Panc1 (cell line): ENCODE data around the gene DLL3. TPM values are rescaled to one million over a fixed set of nuclear protein-coding genes. Genes with fewer than 3 reads are reported as not detected.

Source experiments
- ATAC-seq: fragments of 200-7000 bp; cut with Tn5 transposase; 2 replicates; pipeline ENCODE4 v1.9.1; 2020; ENCODE audit warnings: mild to moderate bottlenecking, moderate library complexity
- BruUV-seq: library from RNA; stranded (reverse); fragments of 400-500 nt; replicated peaks from 2 replicates; lab custom pipeline; 2021; lab: Mats Ljungman, UMichigan
- CTCF ChIA-PET: fragments of 300-600 bp; sonication (Branson Sonifier 250); formaldehyde crosslinking; loops from one replicate; lab custom pipeline; 2022; ENCODE audit warnings: antibody characterized with exemption; lab: Charles Lee
- POLR2A ChIA-PET: fragments of 300-600 bp; sonication (Branson Sonifier 250); formaldehyde crosslinking; loops from one replicate; lab custom pipeline; 2022; ENCODE audit warnings: antibody characterized with exemption; lab: Charles Lee
- DNase-seq: peaks from one replicate; pipeline ENCODE4 v3.0.0-alpha.2; 2010; ENCODE audit warnings: low read depth, low spot score
- H3K27ac ChIP-seq: 2 replicates; pipeline ENCODE4 v1.5.1; 2011; ENCODE audit warnings: mild to moderate bottlenecking, low read length, inconsistent platforms
- H3K27me3 ChIP-seq: fragments of 200-500 bp; sonication (Bioruptor generic); 2 replicates; pipeline ENCODE4 v1.6.0; 2014; ENCODE audit warnings: low read length, inconsistent platforms; ENCODE audit not compliant: control insufficient read depth, insufficient read depth
- H3K36me3 ChIP-seq: fragments of 200-500 bp; sonication (Bioruptor generic); 2 replicates; pipeline ENCODE4 v1.5.1; 2014; ENCODE audit warnings: inconsistent platforms, mild to moderate bottlenecking, low read length, moderate library complexity; ENCODE audit not compliant: control insufficient read depth, insufficient read depth
- H3K4me1 ChIP-seq: 2 replicates; pipeline ENCODE4 v1.5.1; 2011; ENCODE audit warnings: inconsistent platforms, mild to moderate bottlenecking, low read length, moderate library complexity; ENCODE audit not compliant: control insufficient read depth, insufficient read depth
- H3K4me3 ChIP-seq, 2 experiments: 2 replicates each; pipeline ENCODE4 v1.5.1; 2011 to 2012; ENCODE audit warnings: low read depth in 2 of 2, low read length in 2 of 2, mild to moderate bottlenecking in 2 of 2, inconsistent platforms in 1 of 2, moderate library complexity in 1 of 2
- H3K9me3 ChIP-seq: fragments of 200-500 bp; sonication (Bioruptor generic); 2 replicates; pipeline ENCODE4 v1.5.1; 2014; ENCODE audit warnings: low read depth, mild to moderate bottlenecking, inconsistent platforms, low read length, moderate library complexity; ENCODE audit not compliant: control insufficient read depth, insufficient read depth
- CTCF ChIP-seq: fragments of 450-650 bp; IDR thresholded peaks from 2 replicates; pipeline ENCODE4 v1.5.1; 2017; ENCODE audit warnings: mild to moderate bottlenecking
- POLR2AphosphoS5 ChIP-seq: IDR thresholded peaks from 2 replicates; pipeline ENCODE4 v1.6.1; 2012; ENCODE audit warnings: mild to moderate bottlenecking, low read depth, low read length, moderate library complexity
- REST ChIP-seq, 2 experiments: IDR thresholded peaks; 2 replicates each; pipeline ENCODE4 v1.6.1; 2011 to 2012; ENCODE audit warnings: low read depth in 2 of 2, control low read depth in 1 of 2, low read length in 1 of 2, mild to moderate bottlenecking in 1 of 2, moderate library complexity in 1 of 2; ENCODE audit not compliant: insufficient read depth in 1 of 2
- SIN3A ChIP-seq: IDR thresholded peaks from 2 replicates; pipeline ENCODE4 v1.6.1; 2012; ENCODE audit warnings: low read depth, mild to moderate bottlenecking, low read length, moderate library complexity, borderline replicate concordance; ENCODE audit not compliant: insufficient read depth
- TCF7L2 ChIP-seq: IDR thresholded peaks from 2 replicates; pipeline ENCODE4 v1.6.1; 2011; ENCODE audit warnings: mild to moderate bottlenecking, low read depth, low read length, inconsistent platforms
- in situ Hi-C: cut with HindIII; loops from 2 replicates; pipeline ENCODE4 v1.10.0; 2016; ENCODE audit warnings: low sequenced_read_pairs, low pct_unique_long_range_greater_than_20kb
- intact Hi-C: fragments of 100-400 bp; cut with micrococcal nuclease; formaldehyde crosslinking; loops from one replicate; pipeline ENCODE4 v1.10.0; 2022; ENCODE audit not compliant: unreplicated experiment
- total RNA-seq: library from RNA; stranded (reverse); gene quantifications from one replicate; pipeline ENCODE4 v1.2.1, GENCODE V29; 2021; ENCODE audit not compliant: unreplicated experiment

The DLL3 gene
- total RNA-seq, 1 experiment from 2014 or later = 76.9 TPM

GRCh38 chr19:39472746-39473442 lies 25.9 kb upstream of the DLL3 start:
- Histone ChIP-seq H3K4me1 (no peaks in the 10 kb centered on the region), H3K36me3 (peaks cover 88% of the 10 kb centered on the region), H3K4me3 (no peak overlapping the region), H3K27me3 (no peaks in the 10 kb centered on the region), H3K27ac (no peak overlapping the region), H3K9me3 (no peaks in the 10 kb centered on the region)
- TF ChIP-seq TCF7L2 = no peak
- no peak for TF ChIP-seq CTCF
- TF ChIP-seq POLR2AphosphoS5 = no peak
- no peak for TF ChIP-seq SIN3A
- no peak for TF ChIP-seq REST (IDR thresholded peaks at IDR 0.05; ENCODE audit: insufficient read depth in 1 of 2, low read depth in 2 of 2, low read length in 1 of 2)
- peak; percentile 8 for ATAC-seq
- intact Hi-C loops (loop anchor here (2.0 kb wide), 1 partner anchor 22 kb away; no protein-coding TSS in a partner anchor), in situ Hi-C loops (no loop called here)
- DNase-seq = no peak
- ChIA-PET POLR2A (interaction anchor here (2.2 kb wide), 1 partner anchor 20 kb away, joined by 6 read pairs; no protein-coding TSS in a partner anchor), CTCF (interaction anchor here (0.5 to 3.4 kb wide), 7 partner anchors 19 to 186 kb away, joined by 3 to 31 read pairs (median 5); partner anchors contain the start of gene RPS16)
- BruUV-seq = no TSS peak

- peak; percentile 26 for ATAC-seq
- TF ChIP-seq TCF7L2 (no peak), POLR2AphosphoS5 (no peak), REST (IDR thresholded peaks at IDR 0.05; ENCODE audit: insufficient read depth in 1 of 2, low read depth in 2 of 2, low read length in 1 of 2) (no peak), CTCF (no peak), SIN3A (no peak)
Measured at GRCh38 chr19:39473443-39473960, 25.2 kb upstream of the DLL3 start.

More at GRCh38 chr19:39473443-39473960, 25.2 kb upstream of the DLL3 start:
- in situ Hi-C loops = no loop called here
- Histone ChIP-seq H3K27me3 (no peaks in the 10 kb centered on the region), H3K4me1 (no peaks in the 10 kb centered on the region), H3K27ac (no peak overlapping the region), H3K36me3 (peaks cover 82% of the 10 kb centered on the region), H3K4me3 (no peak overlapping the region), H3K9me3 (no peaks in the 10 kb centered on the region)
- ChIA-PET CTCF (interaction anchor here (0.5 to 3.9 kb wide), 44 partner anchors 10 to 705 kb away, joined by 3 to 134 read pairs (median 12); partner anchors contain the start of genes DLL3, EID2, EID2B and MED29), POLR2A (interaction anchor here (1.2 to 3.5 kb wide), 5 partner anchors 20 to 59 kb away, joined by 4 to 36 read pairs (median 6); partner anchors contain the start of genes EID2B and RPS16)
- intact Hi-C loops = loop anchor here (2.0 kb wide), 1 partner anchor 23 kb away; no protein-coding TSS in a partner anchor
- DNase-seq = no peak
- BruUV-seq = no TSS peak
